H1 (cell line): ENCODE measurements around the gene OPCML. TPM values are rescaled to one million over a fixed set of nuclear protein-coding genes. Genes with fewer than 3 reads are reported as not detected.

Experiments used
- CTCF ChIA-PET: fragments of 300-600 bp; sonication (Branson Sonifier 250); formaldehyde crosslinking; loops from one replicate; lab custom pipeline; 2021; ENCODE audit not compliant: partially characterized antibody; lab: Charles Lee
- POLR2A ChIA-PET: fragments of 300-600 bp; sonication (Branson Sonifier 250); formaldehyde crosslinking; loops from one replicate; lab custom pipeline; 2021; ENCODE audit warnings: inconsistent platforms; ENCODE audit not compliant: partially characterized antibody; lab: Charles Lee
- DNase-seq, 2 experiments: peaks; one replicate each; pipeline versions ENCODE4 v3.0.0 to v3.0.0-alpha.2; 2010 to 2022; ENCODE audit warnings: low spot score in 2 of 2, low read depth in 1 of 2, mixed read lengths in 1 of 2
- FAIRE-seq: peaks from 2 replicates; lab custom pipeline; 2011; peaks lifted over from hg19 to GRCh38; lab: Jason Lieb, UNC
- H2AFZ ChIP-seq: 2 replicates; pipeline ENCODE4 v1.8.1; 2012; ENCODE audit warnings: low read length, inconsistent platforms
- H2AK5ac ChIP-seq: 2 replicates; pipeline ENCODE4 v1.6.1; 2013; ENCODE audit warnings: low read depth, low read length
- H2BK120ac ChIP-seq: replicated peaks from 2 replicates; pipeline ENCODE3; 2013; ENCODE audit warnings: low read depth, low read length, inconsistent platforms
- H2BK12ac ChIP-seq: 2 replicates; pipeline ENCODE4 v1.6.1; 2013; ENCODE audit warnings: low read depth, low read length
- H2BK15ac ChIP-seq: 2 replicates; pipeline ENCODE4 v1.6.1; 2013; ENCODE audit warnings: low read length
- H2BK20ac ChIP-seq: 2 replicates; pipeline ENCODE4 v1.6.1; 2013; ENCODE audit warnings: low read length
- H2BK5ac ChIP-seq: 2 replicates; pipeline ENCODE4 v1.6.1; 2013; ENCODE audit warnings: low read depth, low read length
- H3K14ac ChIP-seq: 2 replicates; pipeline ENCODE4 v1.6.1; 2013; ENCODE audit warnings: inconsistent platforms; ENCODE audit not compliant: insufficient read length
- H3K18ac ChIP-seq: 2 replicates; pipeline ENCODE4 v1.6.1; 2013; ENCODE audit warnings: low read length; ENCODE audit errors: extremely low read depth
- H3K23ac ChIP-seq: 2 replicates; pipeline ENCODE4 v1.6.1; 2013; ENCODE audit warnings: inconsistent platforms; ENCODE audit not compliant: insufficient read length
- H3K23me2 ChIP-seq: 2 replicates; pipeline ENCODE4 v1.6.1; 2013; ENCODE audit warnings: low read depth, low read length
- H3K27ac ChIP-seq: 2 replicates; pipeline ENCODE4 v1.6.1; 2011; ENCODE audit warnings: low read depth, low read length, inconsistent platforms
- H3K27me3 ChIP-seq, 4 experiments: replicated peaks in 1 of 4; 1 replicate in 1 of 4; 2 replicates in 3 of 4; pipeline versions ENCODE4 v1.6.1 to v1.8.1; 2011 to 2013; ENCODE audit warnings: low read length in 3 of 4, mild to moderate bottlenecking in 3 of 4, inconsistent platforms in 2 of 4, mixed read lengths in 2 of 4, moderate library complexity in 1 of 4; ENCODE audit not compliant: control insufficient read depth in 3 of 4, insufficient read depth in 3 of 4; ENCODE audit errors: extremely low read depth in 1 of 4
- H3K36me3 ChIP-seq, 4 experiments: 2 replicates each; pipeline versions ENCODE4 v1.6.1 to v1.8.1; 2011 to 2013; ENCODE audit warnings: mild to moderate bottlenecking in 4 of 4, low read length in 3 of 4, moderate library complexity in 2 of 4, control low read depth in 1 of 4, inconsistent platforms in 1 of 4; ENCODE audit not compliant: insufficient read depth in 4 of 4, control insufficient read depth in 2 of 4
- H3K4ac ChIP-seq: replicated peaks from 2 replicates; pipeline ENCODE3; 2013; ENCODE audit warnings: low read length, low read depth, mixed read lengths, inconsistent platforms; ENCODE audit not compliant: insufficient read length
- H3K4me1 ChIP-seq, 4 experiments: replicated peaks in 1 of 4; 1 replicate in 1 of 4; 2 replicates in 3 of 4; pipeline versions ENCODE4 v1.6.1 to v1.8.1; 2011 to 2013; ENCODE audit warnings: low read length in 3 of 4, inconsistent platforms in 2 of 4, mixed read lengths in 1 of 4; ENCODE audit not compliant: insufficient read depth in 4 of 4, control insufficient read depth in 3 of 4
- H3K4me2 ChIP-seq, 2 experiments: 2 replicates each; pipeline versions ENCODE4 v1.6.1 to v1.8.1; 2011 to 2013; ENCODE audit warnings: low read depth in 2 of 2, low read length in 2 of 2, control low read depth in 1 of 2, inconsistent platforms in 1 of 2, mild to moderate bottlenecking in 1 of 2; ENCODE audit not compliant: insufficient read depth in 1 of 2
- H3K4me3 ChIP-seq, 4 experiments: fragments of 200-600, 300-600 bp in 1 of 4; sonication (generic), shearing (Covaris generic), sonication (Bioruptor Twin) in 1 of 4; 2 replicates each; pipeline versions ENCODE4 v1.5.1 to v1.8.1; 2011 to 2016; ENCODE audit warnings: low read length in 4 of 4, low read depth in 3 of 4, control low read depth in 2 of 4, inconsistent platforms in 2 of 4, mild to moderate bottlenecking in 2 of 4, mixed read lengths in 1 of 4, moderate library complexity in 1 of 4; ENCODE audit not compliant: insufficient read depth in 2 of 4; ENCODE audit errors: extremely low read depth in 1 of 4
- H3K56ac ChIP-seq: replicated peaks from 2 replicates; pipeline ENCODE3; 2013; ENCODE audit warnings: low read depth, mild to moderate bottlenecking, mixed read lengths, low read length, inconsistent platforms; ENCODE audit not compliant: insufficient read length
- H3K79me1 ChIP-seq: 2 replicates; pipeline ENCODE4 v1.6.1; 2013; ENCODE audit warnings: low read depth, low read length, control low read depth
- H3K79me2 ChIP-seq, 2 experiments: 2 replicates each; pipeline versions ENCODE4 v1.6.1 to v1.8.1; 2012 to 2013; ENCODE audit warnings: low read length in 2 of 2, mild to moderate bottlenecking in 2 of 2, inconsistent platforms in 1 of 2; ENCODE audit not compliant: insufficient read depth in 2 of 2, control insufficient read depth in 1 of 2
- H3K9ac ChIP-seq, 4 experiments: replicated peaks in 1 of 4; 1 replicate in 1 of 4; 2 replicates in 3 of 4; pipeline versions ENCODE4 v1.6.1 to v1.8.1; 2011 to 2013; ENCODE audit warnings: low read depth in 3 of 4, low read length in 3 of 4, control low read depth in 2 of 4, mild to moderate bottlenecking in 2 of 4, moderate library complexity in 2 of 4, inconsistent platforms in 1 of 4; ENCODE audit errors: extremely low read depth in 1 of 4
- H3K9me3 ChIP-seq, 2 experiments: 2 replicates each; pipeline versions ENCODE4 v1.6.1 to v1.8.1; 2012 to 2013; ENCODE audit warnings: mild to moderate bottlenecking in 2 of 2, moderate library complexity in 2 of 2, control low read depth in 1 of 2, inconsistent platforms in 1 of 2, low read depth in 1 of 2, low read length in 1 of 2, mixed read lengths in 1 of 2; ENCODE audit not compliant: insufficient read depth in 2 of 2
- H4K20me1 ChIP-seq, 2 experiments: replicated peaks in 1 of 2; 2 replicates each; pipeline versions ENCODE3 to v1.8.1; 2011 to 2013; ENCODE audit warnings: inconsistent platforms in 2 of 2, low read length in 2 of 2, mild to moderate bottlenecking in 1 of 2; ENCODE audit not compliant: insufficient read depth in 2 of 2, control insufficient read depth in 1 of 2
- H4K5ac ChIP-seq: 2 replicates; pipeline ENCODE4 v1.6.1; 2013; ENCODE audit warnings: low read length, low read depth, mixed read lengths, inconsistent platforms; ENCODE audit not compliant: insufficient read length
- H4K8ac ChIP-seq: 2 replicates; pipeline ENCODE4 v1.8.0; 2013; ENCODE audit warnings: mild to moderate bottlenecking, moderate library complexity, low read length, inconsistent platforms; ENCODE audit not compliant: insufficient read depth; ENCODE audit errors: extremely low read depth
- H4K91ac ChIP-seq: replicated peaks from 2 replicates; pipeline ENCODE3; 2013; ENCODE audit warnings: low read length, mixed read lengths, inconsistent platforms; ENCODE audit not compliant: insufficient read length
- CBX8 ChIP-seq: fragments of 300-800, 300-1000 bp; sonication (generic); IDR thresholded peaks from 2 replicates; pipeline ENCODE4 v1.7.1; 2016; ENCODE audit warnings: low read depth, low read length, borderline replicate concordance
- MAFK ChIP-seq: IDR thresholded peaks from 2 replicates; pipeline ENCODE4 v1.6.1; 2012; ENCODE audit warnings: low read depth, mild to moderate bottlenecking, improper control_type of control experiment, low read length
- WGBS, 2 experiments: shearing (Covaris generic) in 1 of 2; methylation state at CpG; one replicate each; pipeline versions ENCODE4 v1.1.6 to v1.1.7; 2013 to 2015; ENCODE audit warnings: low lambda C conversion rate in 2 of 2, mixed read lengths in 2 of 2, inconsistent platforms in 1 of 2, low coverage in 1 of 2, missing lambda C conversion rate in 1 of 2; ENCODE audit not compliant: insufficient replicate concordance in 2 of 2, insufficient coverage in 1 of 2, insufficient read length in 1 of 2; ENCODE audit errors: extremely low coverage in 1 of 2, missing lambda C conversion rate in 1 of 2; 5-methylcytosine and 5-hydroxymethylcytosine counted together
- polyA plus RNA-seq, 7 experiments: library from polyadenylated mRNA; depleted of rRNA in 3 of 7; stranded (reverse) in 5 of 7; unstranded in 2 of 7; fragments of >200 nt in 5 of 7; fragments of 200-250 nt in 2 of 7; gene quantifications; 1 replicate in 5 of 7; 2 replicates in 1 of 7; 4 replicates in 1 of 7; pipeline versions ENCODE4 v1.2.1 to v1.2.3, GENCODE V29; 2011 to 2013; ENCODE audit warnings: missing spikeins in 2 of 7, mixed read lengths in 2 of 7
- total RNA-seq: library from RNA; stranded (reverse); fragmentation: NEBNext Ultra II Directional; extraction: Animal tissue kit (Norgen Biotek cat#: 25700); gene quantifications from 2 replicates; pipeline ENCODE4 v1.2.1, GENCODE V29; 2021

Gene OPCML
- total and polyA plus RNA-seq, 2 of the 8 experiments (the other 6 are each of a cell fraction or from before 2014, with no cell fraction given), result 2.3 to 3.1 TPM

DNA sequence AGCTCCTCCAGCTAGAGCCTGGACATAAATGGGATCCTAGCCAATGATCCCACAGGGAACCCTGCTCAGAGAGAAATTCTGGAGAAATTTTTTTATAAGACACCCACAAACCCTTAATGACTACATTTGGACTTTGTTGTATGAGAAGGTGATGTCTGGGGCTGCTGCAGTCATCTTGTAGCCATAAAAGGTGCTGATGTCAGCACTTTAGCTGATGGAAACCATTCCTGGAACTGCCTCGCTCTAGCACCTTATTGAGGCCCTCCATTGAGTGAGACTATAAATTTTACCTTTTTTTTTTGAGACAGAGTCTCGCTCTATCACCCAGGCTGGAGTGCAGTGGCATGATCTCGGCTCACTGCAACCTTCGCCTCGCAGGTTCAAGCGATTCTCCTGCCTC, 610.7 kb downstream of the OPCML start:
- H2AFZ ChIP-seq, result no peak overlapping the region
- H4K20me1 ChIP-seq, result no peaks in the 10 kb centered on the region
- H3K56ac ChIP-seq, result no peak overlapping the region
- no peaks in the 10 kb centered on the region; the same call in 1 of the 2 replicates for H3K23me2 ChIP-seq
- H4K91ac ChIP-seq, result no peak overlapping the region
- H3K4me3 ChIP-seq, result no peak overlapping the region
- 91% methylated on average over 6 of the region's 6 CpGs; no CpG with 5 or more reads in 1 of the 2 experiments for WGBS, 2 experiments
- no peaks in the 10 kb centered on the region for H3K79me2 ChIP-seq
- H3K27me3 ChIP-seq, result no peaks in the 10 kb centered on the region
- H3K27ac ChIP-seq, result no peak overlapping the region
- no peak overlapping the region for H2BK20ac ChIP-seq
- H3K36me3 ChIP-seq, result no peaks in the 10 kb centered on the region
- no peak overlapping the region for H2BK12ac ChIP-seq
- no peaks in the 10 kb centered on the region for H3K9me3 ChIP-seq
- TF ChIP-seq MAFK, result peak; percentile 95
- TF ChIP-seq CBX8, result no peak
- no peak overlapping the region for H4K8ac ChIP-seq
- ChIA-PET CTCF (interaction anchor here (1.8 kb wide), 1 partner anchor 19 kb away, joined by 8 read pairs; no protein-coding TSS in a partner anchor), POLR2A (no interaction called here)
- H3K9ac ChIP-seq, result no peak overlapping the region
- DNase-seq, result no peak
- H3K79me1 ChIP-seq, result no peaks in the 10 kb centered on the region
- no peak overlapping the region for H2AK5ac ChIP-seq
- no peak overlapping the region for H3K4ac ChIP-seq
- no peak overlapping the region for H4K5ac ChIP-seq
- no peak for FAIRE-seq
- no peak overlapping the region for H3K23ac ChIP-seq
- H3K4me2 ChIP-seq, result no peak overlapping the region
- no peak overlapping the region for H2BK5ac ChIP-seq
- no peak overlapping the region for H2BK120ac ChIP-seq
- H3K4me1 ChIP-seq, result no peaks in the 10 kb centered on the region
- H3K14ac ChIP-seq, result no peak overlapping the region
- no peak overlapping the region for H3K18ac ChIP-seq
- H2BK15ac ChIP-seq, result no peak overlapping the region
